CD4-positive, alpha-beta T cell treated with Interleukin-6 at 100 ng/mL for 8 hours (primary cell): Measurements from ENCODE around the gene ELP2.
"Not testable (repeated sequence)": the region's sequence is repeated elsewhere in the genome, so short reads cannot be mapped to it uniquely, and the experiment has no call there.

ENCODE experiments used
- DNase-seq: peaks from one replicate; pipeline ENCODE4 v3.0.0-alpha.2; 2020; ENCODE audit warnings: mixed read lengths, low spot score

The ELP2 gene

GRCh38 chr18:36187826-36188721 lies 58.4 kb downstream of the ELP2 start:
- no peak for DNase-seq

GRCh38 chr18:36188916-36189315 lies 59.2 kb downstream of the ELP2 start:
- DNase-seq = no peak

- no peak for DNase-seq
These were observed 59.8 kb downstream of the ELP2 start for GRCh38 chr18:36189486-36189885.

- DNase-seq = no peak
These were observed 61.6 kb downstream of the ELP2 start for GRCh38 chr18:36191286-36191685.

- DNase-seq = no peak
These were observed 62.0 kb downstream of the ELP2 start for GRCh38 chr18:36191711-36192110.

GRCh38 chr18:36194600-36195315 lies 65.1 kb downstream of the ELP2 start:
- DNase-seq = no peak

- no peak for DNase-seq
These were observed 65.9 kb downstream of the ELP2 start for GRCh38 chr18:36195427-36196122.

GRCh38 chr18:36196238-36196995 lies 66.7 kb downstream of the ELP2 start:
- no peak for DNase-seq

- no peak for DNase-seq
These were observed 67.9 kb downstream of the ELP2 start for GRCh38 chr18:36197511-36198166.

- no peak for DNase-seq
These were observed 70.1 kb downstream of the ELP2 start for GRCh38 chr18:36199691-36200295.

- DNase-seq = no peak
These were observed 70.7 kb downstream of the ELP2 start for GRCh38 chr18:36200354-36200771.

GRCh38 chr18:36201765-36202164 lies 72.1 kb downstream of the ELP2 start:
- DNase-seq = no peak

GRCh38 chr18:36203360-36203895 lies 73.7 kb downstream of the ELP2 start:
- DNase-seq = no peak

GRCh38 chr18:36205166-36205565 lies 75.5 kb downstream of the ELP2 start:
- DNase-seq = no peak

GRCh38 chr18:36207303-36207702 lies 77.6 kb downstream of the ELP2 start:
- DNase-seq = no peak

- DNase-seq = not testable (repeated sequence)
These were observed 78.3 kb downstream of the ELP2 start for GRCh38 chr18:36207969-36208368.

- no peak for DNase-seq
These were observed 81.9 kb downstream of the ELP2 start for GRCh38 chr18:36211612-36212065.

- no peak for DNase-seq
These were observed 82.8 kb downstream of the ELP2 start for GRCh38 chr18:36212301-36213171.

- DNase-seq = no peak
These were observed 85.1 kb downstream of the ELP2 start for GRCh38 chr18:36214811-36215210.

GRCh38 chr18:36215577-36215976 lies 85.9 kb downstream of the ELP2 start:
- DNase-seq = no peak
